ENCODE measurements around the gene EBLN1.

Gene EBLN1

DNA sequence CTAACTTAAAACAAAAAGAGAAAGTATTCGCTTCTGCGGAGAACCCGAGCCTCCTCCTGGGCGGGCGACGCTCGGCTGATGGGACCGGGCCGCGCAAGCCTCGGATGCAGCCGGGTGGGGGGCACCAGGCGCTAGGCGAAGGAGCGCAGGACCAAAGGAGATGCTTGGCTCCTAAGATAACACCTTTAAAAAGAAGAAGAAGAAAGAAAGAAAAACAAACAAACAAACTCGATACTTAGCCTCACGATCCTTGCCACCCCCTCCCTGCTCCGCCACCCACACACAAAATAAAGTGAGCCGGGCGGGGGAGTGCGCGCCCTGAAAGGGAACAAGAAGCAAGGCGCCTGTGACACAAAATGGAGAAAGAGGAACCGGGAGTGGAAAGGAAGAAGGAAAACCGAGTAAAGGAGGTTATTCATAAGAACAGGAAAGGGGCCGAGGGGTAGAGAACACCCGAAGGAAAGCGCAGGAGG lies 34.0 kb upstream of the EBLN1 start:
- no peak overlapping the region for H4K8ac ChIP-seq (ENCODE audit: low read depth, low read length)
- no peaks in the 10 kb centered on the region for H3K36me3 ChIP-seq (ENCODE audit: control insufficient read depth in 1 of 2, insufficient read depth in 2 of 2, low read length in 2 of 2)
- H3K18ac ChIP-seq (ENCODE audit: low read length) = no peak overlapping the region
- no peak overlapping the region for H2BK12ac ChIP-seq (ENCODE audit: low read length)
- no peak overlapping the region for H3K14ac ChIP-seq (ENCODE audit: low read length)
- H3K4me2 ChIP-seq (ENCODE audit: low read length) = peak overlapping the region; percentile 100
- no peak overlapping the region for H4K91ac ChIP-seq (ENCODE audit: low read depth, low read length)
- H3K23ac ChIP-seq (ENCODE audit: low read length) = no peak overlapping the region
- H3K4ac ChIP-seq (ENCODE audit: low read depth, low read length) = no peak overlapping the region
- no peaks in the 10 kb centered on the region for H3K79me1 ChIP-seq (ENCODE audit: low read length)
- no CpG with 5 or more reads among the region's 28 CpGs for WGBS (ENCODE audit: extremely low coverage, insufficient coverage, insufficient read length)
- peak overlapping the region; percentile 70 for H3K4me3 ChIP-seq (ENCODE audit: low read depth, low read length)
- H3K9me3 ChIP-seq (ENCODE audit: insufficient read depth, low read depth, low read length) = peaks cover 2% of the 10 kb centered on the region
- H3K27me3 ChIP-seq (ENCODE audit: insufficient read depth, low read length) = peaks cover 26% of the 10 kb centered on the region
- H2BK5ac ChIP-seq (ENCODE audit: low read depth, low read length, poor library complexity) = no peak overlapping the region
- H2AFZ ChIP-seq (ENCODE audit: insufficient read depth, low read length, poor library complexity) = peak overlapping the region; percentile 45
- H2AK5ac ChIP-seq (ENCODE audit: low read length) = no peak overlapping the region
- H3K4me1 ChIP-seq (ENCODE audit: control insufficient read depth in 1 of 2, insufficient read depth in 2 of 2, low read length in 2 of 2) = peaks cover 6 to 10% of the 10 kb centered on the region in 2 experiments
- H2BK120ac ChIP-seq (ENCODE audit: insufficient read depth, low read length, poor library complexity) = no peak overlapping the region
- no peak overlapping the region for H4K12ac ChIP-seq (ENCODE audit: low read depth, low read length)
- H3K9ac ChIP-seq (ENCODE audit: low read length) = peak overlapping the region; percentile 70
- H3K79me2 ChIP-seq (ENCODE audit: control insufficient read depth, insufficient read depth, low read length, poor library complexity) = no peaks in the 10 kb centered on the region
- peak in 1 of 2 donors; percentile 33 for DNase-seq
- H3K27ac ChIP-seq (ENCODE audit: low read depth, low read length) = no peak overlapping the region

DNA sequence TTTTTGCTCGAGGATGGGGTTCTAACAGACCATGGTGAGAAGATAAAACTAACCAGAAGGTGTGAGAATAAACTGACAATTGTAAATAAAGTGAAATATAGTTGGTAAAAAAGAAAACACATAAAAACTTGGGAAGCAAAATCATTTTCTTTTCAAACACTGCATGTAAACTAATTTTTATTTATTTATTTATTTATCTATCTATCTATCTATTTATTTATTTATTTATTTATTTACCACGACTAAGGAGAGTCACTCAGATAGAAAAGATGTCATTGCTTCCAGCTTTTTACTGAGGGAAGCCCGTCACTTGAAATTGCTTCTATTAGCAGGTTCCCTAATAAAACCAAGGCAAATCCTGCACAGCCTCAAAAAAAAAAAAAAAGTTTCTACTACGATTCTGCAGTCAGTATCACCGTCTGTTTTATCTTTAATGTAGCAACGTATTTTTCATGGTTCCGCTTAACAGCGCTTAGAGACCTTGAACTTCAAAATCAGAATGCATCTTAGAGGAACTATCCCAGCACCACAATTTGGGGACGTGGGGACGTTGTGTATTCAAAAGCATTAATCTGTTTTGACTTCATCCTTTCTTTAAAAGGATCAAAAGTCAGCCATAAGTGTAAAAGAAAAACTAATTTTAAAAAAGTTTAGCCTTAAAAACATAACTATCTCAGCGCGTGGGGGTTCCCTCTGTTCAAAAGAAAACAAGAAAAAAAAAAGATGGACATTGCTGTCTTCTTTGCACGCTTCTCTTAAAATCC lies 33.3 kb upstream of the EBLN1 start:
- H3K79me1 ChIP-seq (ENCODE audit: low read length) = no peaks in the 10 kb centered on the region
- no peak overlapping the region for H2BK12ac ChIP-seq (ENCODE audit: low read length)
- DNase-seq = no peak
- no peak overlapping the region for H4K12ac ChIP-seq (ENCODE audit: low read depth, low read length)
- H3K4me1 ChIP-seq (ENCODE audit: control insufficient read depth in 1 of 2, insufficient read depth in 2 of 2, low read length in 2 of 2) = peaks cover 6 to 10% of the 10 kb centered on the region in 2 experiments
- H3K9me3 ChIP-seq (ENCODE audit: insufficient read depth, low read depth, low read length) = peaks cover 2% of the 10 kb centered on the region
- no peak overlapping the region for H3K14ac ChIP-seq (ENCODE audit: low read length)
- no peak overlapping the region for H3K4ac ChIP-seq (ENCODE audit: low read depth, low read length)
- peak overlapping the region; percentile 100 for H3K4me2 ChIP-seq (ENCODE audit: low read length)
- no peak overlapping the region for H2BK5ac ChIP-seq (ENCODE audit: low read depth, low read length, poor library complexity)
- no peak overlapping the region for H3K18ac ChIP-seq (ENCODE audit: low read length)
- no peak overlapping the region for H3K27ac ChIP-seq (ENCODE audit: low read depth, low read length)
- H4K8ac ChIP-seq (ENCODE audit: low read depth, low read length) = no peak overlapping the region
- H2AK5ac ChIP-seq (ENCODE audit: low read length) = no peak overlapping the region
- H2BK120ac ChIP-seq (ENCODE audit: insufficient read depth, low read length, poor library complexity) = no peak overlapping the region
- H2AFZ ChIP-seq (ENCODE audit: insufficient read depth, low read length, poor library complexity) = peak overlapping the region; percentile 45
- WGBS (ENCODE audit: extremely low coverage, insufficient coverage, insufficient read length) = no CpG with 5 or more reads among the region's 13 CpGs
- H3K4me3 ChIP-seq (ENCODE audit: low read depth, low read length) = no peak overlapping the region
- no peak overlapping the region for H4K91ac ChIP-seq (ENCODE audit: low read depth, low read length)
- no peaks in the 10 kb centered on the region for H3K79me2 ChIP-seq (ENCODE audit: control insufficient read depth, insufficient read depth, low read length, poor library complexity)
- H3K27me3 ChIP-seq (ENCODE audit: insufficient read depth, low read length) = peaks cover 26% of the 10 kb centered on the region
- H3K23ac ChIP-seq (ENCODE audit: low read length) = no peak overlapping the region
- H3K9ac ChIP-seq (ENCODE audit: low read length) = no peak overlapping the region
- no peaks in the 10 kb centered on the region for H3K36me3 ChIP-seq (ENCODE audit: control insufficient read depth in 1 of 2, insufficient read depth in 2 of 2, low read length in 2 of 2)

DNA sequence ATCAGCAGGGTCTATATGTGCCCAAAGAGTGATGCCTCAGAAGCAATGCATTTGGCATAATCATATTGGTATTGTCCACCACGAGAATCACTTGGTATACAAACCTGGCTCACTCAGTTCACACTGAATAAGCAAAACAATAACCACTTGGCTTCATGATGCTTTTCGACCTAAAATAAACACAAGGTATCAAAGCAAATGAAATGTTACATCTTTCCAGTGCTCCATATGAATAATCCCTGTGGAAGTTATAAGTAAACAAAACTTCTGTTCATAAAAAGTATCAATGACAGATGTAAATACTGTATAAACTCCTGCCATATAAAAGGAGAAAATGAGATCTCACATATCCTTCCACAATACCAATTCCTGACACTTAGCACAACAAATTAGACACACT lies 29.8 kb upstream of the EBLN1 start:
- H3K23ac ChIP-seq (ENCODE audit: low read length) = no peak overlapping the region
- no peaks in the 10 kb centered on the region for H3K79me1 ChIP-seq (ENCODE audit: low read length)
- H4K8ac ChIP-seq (ENCODE audit: low read depth, low read length) = no peak overlapping the region
- no peak overlapping the region for H3K18ac ChIP-seq (ENCODE audit: low read length)
- H3K4me1 ChIP-seq (ENCODE audit: control insufficient read depth in 1 of 2, insufficient read depth in 2 of 2, low read length in 2 of 2) = peaks cover 3 to 16% of the 10 kb centered on the region in 2 experiments
- no peak overlapping the region for H2BK12ac ChIP-seq (ENCODE audit: low read length)
- peaks cover 2% of the 10 kb centered on the region for H3K9me3 ChIP-seq (ENCODE audit: insufficient read depth, low read depth, low read length)
- H4K91ac ChIP-seq (ENCODE audit: low read depth, low read length) = no peak overlapping the region
- H2BK5ac ChIP-seq (ENCODE audit: low read depth, low read length, poor library complexity) = no peak overlapping the region
- H3K4ac ChIP-seq (ENCODE audit: low read depth, low read length) = no peak overlapping the region
- H4K12ac ChIP-seq (ENCODE audit: low read depth, low read length) = no peak overlapping the region
- H2AK5ac ChIP-seq (ENCODE audit: low read length) = no peak overlapping the region
- peaks cover 13% of the 10 kb centered on the region for H3K27me3 ChIP-seq (ENCODE audit: insufficient read depth, low read length)
- no peak overlapping the region for H3K9ac ChIP-seq (ENCODE audit: low read length)
- no peak overlapping the region for H3K27ac ChIP-seq (ENCODE audit: low read depth, low read length)
- H3K4me2 ChIP-seq (ENCODE audit: low read length) = no peak overlapping the region
- no peak for DNase-seq
- no peaks in the 10 kb centered on the region for H3K79me2 ChIP-seq (ENCODE audit: control insufficient read depth, insufficient read depth, low read length, poor library complexity)
- no peak overlapping the region for H3K4me3 ChIP-seq (ENCODE audit: low read depth, low read length)
- no peaks in the 10 kb centered on the region for H3K36me3 ChIP-seq (ENCODE audit: control insufficient read depth in 1 of 2, insufficient read depth in 2 of 2, low read length in 2 of 2)
- no CpG with 5 or more reads among the region's 2 CpGs for WGBS (ENCODE audit: extremely low coverage, insufficient coverage, insufficient read length)
- H2AFZ ChIP-seq (ENCODE audit: insufficient read depth, low read length, poor library complexity) = no peak overlapping the region
- H2BK120ac ChIP-seq (ENCODE audit: insufficient read depth, low read length, poor library complexity) = no peak overlapping the region
- no peak overlapping the region for H3K14ac ChIP-seq (ENCODE audit: low read length)

DNA sequence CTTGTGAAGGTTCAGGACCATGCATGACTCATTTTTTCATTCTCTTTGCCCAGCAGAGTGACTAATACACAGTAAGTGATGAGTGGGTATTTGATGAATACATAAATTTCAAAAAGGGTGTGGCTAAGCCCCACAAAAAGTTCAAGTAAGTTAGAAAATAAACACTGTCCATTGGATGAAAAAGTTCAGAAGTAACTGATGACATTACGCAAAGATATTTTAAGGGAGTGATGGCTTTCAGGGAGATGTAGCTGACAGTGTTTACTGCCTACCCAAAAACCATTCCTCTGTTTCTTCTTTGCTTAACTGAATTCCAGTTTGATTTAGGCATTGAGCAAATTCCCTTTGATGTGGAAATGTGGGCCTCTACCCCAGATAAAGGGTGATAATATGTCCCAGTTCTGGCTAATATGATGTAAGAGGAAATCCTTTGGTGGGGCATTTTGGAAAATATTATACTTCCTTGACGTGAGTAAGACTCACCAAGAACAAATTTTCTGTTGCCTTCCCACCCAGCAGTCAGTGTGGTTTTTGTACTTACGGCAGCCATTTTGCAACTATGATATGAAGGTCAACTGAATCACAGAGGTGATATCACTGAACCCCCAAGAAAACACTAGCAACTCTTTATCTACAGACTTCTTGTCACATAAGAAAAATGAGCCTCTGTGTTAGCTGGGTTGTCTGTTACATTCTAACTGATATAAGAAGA lies 29.0 kb upstream of the EBLN1 start:
- Histone ChIP-seq H3K36me3 (ENCODE audit: control insufficient read depth in 1 of 2, insufficient read depth in 2 of 2, low read length in 2 of 2) (no peaks in the 10 kb centered on the region), H2BK12ac (ENCODE audit: low read length) (no peak overlapping the region), H3K27me3 (ENCODE audit: insufficient read depth, low read length) (peaks cover 6% of the 10 kb centered on the region), H3K9ac (ENCODE audit: low read length) (no peak overlapping the region), H3K4ac (ENCODE audit: low read depth, low read length) (no peak overlapping the region), H2AFZ (ENCODE audit: insufficient read depth, low read length, poor library complexity) (no peak overlapping the region), H3K79me1 (ENCODE audit: low read length) (no peaks in the 10 kb centered on the region), H3K14ac (ENCODE audit: low read length) (no peak overlapping the region), H2BK5ac (ENCODE audit: low read depth, low read length, poor library complexity) (no peak overlapping the region), H3K4me3 (ENCODE audit: low read depth, low read length) (no peak overlapping the region), H4K12ac (ENCODE audit: low read depth, low read length) (no peak overlapping the region), H2AK5ac (ENCODE audit: low read length) (no peak overlapping the region), H3K4me2 (ENCODE audit: low read length) (no peak overlapping the region), H4K91ac (ENCODE audit: low read depth, low read length) (no peak overlapping the region), H4K8ac (ENCODE audit: low read depth, low read length) (no peak overlapping the region), H3K9me3 (ENCODE audit: insufficient read depth, low read depth, low read length) (peaks cover under 1% of the 10 kb centered on the region), H3K27ac (ENCODE audit: low read depth, low read length) (no peak overlapping the region), H3K4me1 (ENCODE audit: control insufficient read depth in 1 of 2, insufficient read depth in 2 of 2, low read length in 2 of 2) (peaks cover 3 to 13% of the 10 kb centered on the region in 2 experiments), H3K23ac (ENCODE audit: low read length) (no peak overlapping the region), H3K18ac (ENCODE audit: low read length) (no peak overlapping the region), H2BK120ac (ENCODE audit: insufficient read depth, low read length, poor library complexity) (no peak overlapping the region), H3K79me2 (ENCODE audit: control insufficient read depth, insufficient read depth, low read length, poor library complexity) (no peaks in the 10 kb centered on the region)
- DNase-seq = peak in 1 of 2 donors; percentile 8
- WGBS (ENCODE audit: extremely low coverage, insufficient coverage, insufficient read length) = no CpG with 5 or more reads among the region's 3 CpGs
